SIG-M5 treated with dmso at 0.1 percent for 504 hours (cell line): Measurements from ENCODE around the gene SLC35B1.

Source experiments
- DNase-seq: peaks from one replicate; lab custom pipeline; 2025; ENCODE audit not compliant: unreplicated experiment; lab: John Stamatoyannopoulos, UW

SLC35B1 gene, protein sequence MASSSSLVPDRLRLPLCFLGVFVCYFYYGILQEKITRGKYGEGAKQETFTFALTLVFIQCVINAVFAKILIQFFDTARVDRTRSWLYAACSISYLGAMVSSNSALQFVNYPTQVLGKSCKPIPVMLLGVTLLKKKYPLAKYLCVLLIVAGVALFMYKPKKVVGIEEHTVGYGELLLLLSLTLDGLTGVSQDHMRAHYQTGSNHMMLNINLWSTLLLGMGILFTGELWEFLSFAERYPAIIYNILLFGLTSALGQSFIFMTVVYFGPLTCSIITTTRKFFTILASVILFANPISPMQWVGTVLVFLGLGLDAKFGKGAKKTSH

DNA sequence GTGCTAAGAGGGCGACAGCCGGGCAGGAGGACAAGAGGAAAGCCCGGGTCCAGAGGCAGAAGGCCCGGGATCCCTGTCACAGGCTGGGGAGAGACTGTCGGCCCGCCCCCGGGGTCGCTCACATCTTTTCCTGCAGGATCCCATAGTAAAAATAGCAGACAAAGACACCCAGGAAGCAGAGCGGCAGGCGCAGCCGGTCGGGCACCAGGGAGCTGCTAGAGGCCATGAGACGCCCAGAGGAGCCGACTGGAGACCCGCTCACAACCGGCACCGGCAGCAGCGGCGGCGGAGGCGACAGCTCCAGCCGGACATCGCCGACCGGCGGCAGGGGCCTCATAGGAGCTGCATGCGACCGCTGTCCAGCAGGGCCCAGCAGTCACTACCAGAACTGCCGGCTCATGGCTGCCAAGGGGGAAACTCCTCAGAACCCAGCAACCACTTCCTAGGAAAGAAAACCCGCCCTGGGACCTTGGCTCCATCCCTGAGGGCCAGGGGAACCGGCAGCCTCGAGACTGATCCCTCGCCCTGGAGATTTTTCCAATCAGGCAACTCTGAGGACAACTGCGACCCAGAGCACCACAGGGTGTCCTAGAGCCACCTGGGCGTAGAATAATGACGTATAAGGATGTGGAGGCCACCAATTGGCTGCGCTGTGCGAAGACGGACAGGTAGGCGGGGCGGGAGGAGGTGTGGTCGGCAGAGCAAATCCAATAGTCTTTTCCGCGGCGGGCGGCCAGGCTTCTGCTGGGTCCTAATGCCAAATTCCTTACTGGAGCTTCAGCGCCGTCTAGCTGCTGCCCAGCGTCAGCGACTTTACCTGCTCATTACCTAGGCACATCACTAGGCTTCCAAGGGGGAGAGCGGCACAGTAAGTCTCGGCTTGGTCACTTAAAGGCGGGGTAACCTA, at the start of gene SLC35B1:
Gene SLC35B1, minus strand, starts transcription at position 357 of the 907 bp plus-strand sequence. Its CDS starts 131 bp downstream, at position 226.
- peak; percentile 100 for DNase-seq

DNA sequence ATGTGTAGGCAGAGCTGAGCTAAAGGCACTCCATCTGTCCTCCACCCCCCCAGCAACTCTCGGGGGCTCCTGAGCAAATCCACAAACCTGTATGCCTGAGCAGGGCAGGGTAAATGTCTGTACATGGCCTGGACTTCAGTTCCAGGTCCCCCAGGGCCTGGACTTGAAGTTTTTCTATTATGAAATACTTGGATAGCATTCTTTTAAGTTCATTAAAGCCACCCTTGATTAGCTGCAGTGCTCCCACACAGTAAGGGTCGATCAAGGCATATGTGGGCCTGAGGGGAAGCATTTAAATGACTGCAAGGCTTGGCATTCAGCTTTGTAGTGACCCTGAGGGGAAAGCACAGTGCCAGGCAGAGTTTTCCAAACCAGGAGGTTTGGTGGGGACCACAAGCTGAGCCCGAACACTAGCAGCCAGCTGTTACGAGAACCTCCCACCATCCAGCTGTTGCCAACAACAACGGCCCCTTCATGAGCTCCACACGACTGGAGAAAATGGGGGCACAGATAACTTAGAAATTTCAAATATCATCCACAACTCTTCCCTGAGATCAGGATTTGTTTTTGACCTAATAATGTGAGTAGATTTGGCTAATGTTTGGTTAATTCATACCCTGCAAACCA, 49.5 kb upstream of the SLC35B1 start:
- no peak for DNase-seq

DNA sequence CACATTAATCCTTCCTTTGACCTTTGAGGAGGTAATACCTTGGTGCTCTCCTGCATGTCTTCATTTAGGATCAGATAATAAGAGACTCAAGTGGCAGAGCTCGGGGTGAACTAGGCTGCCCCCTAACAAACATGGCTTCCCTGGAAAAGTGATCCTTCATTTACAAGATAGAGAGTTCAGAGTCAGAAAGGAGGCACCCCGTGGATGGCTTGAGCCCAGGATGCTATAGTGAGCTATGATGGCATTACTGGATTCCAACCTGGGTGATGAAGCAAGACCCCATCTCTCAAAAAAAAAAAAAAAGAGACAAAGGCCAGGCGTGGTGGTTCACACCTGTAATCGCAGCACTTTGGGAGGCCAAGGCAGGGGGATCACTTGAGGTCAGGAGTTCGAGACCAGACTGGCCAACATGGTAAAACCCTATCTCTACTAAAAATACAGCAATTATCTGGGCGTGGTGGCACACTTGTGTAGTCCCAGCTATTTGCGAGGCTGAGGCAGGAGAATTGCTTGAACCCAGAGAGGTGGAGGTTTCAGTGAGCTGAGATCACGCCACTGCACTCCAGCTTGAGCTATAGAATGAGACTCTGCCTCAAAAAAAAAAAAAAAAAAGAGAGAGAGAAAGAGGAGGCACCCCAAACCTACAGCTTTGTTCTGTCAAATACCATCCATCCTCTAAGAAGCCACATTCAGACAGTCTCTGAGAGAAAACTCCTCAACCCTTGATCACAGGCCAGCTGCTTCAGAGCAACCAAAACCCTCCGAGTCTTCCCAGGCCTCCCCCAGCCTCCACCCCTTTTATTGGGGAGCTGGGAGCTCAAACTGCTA, 48.8 kb upstream of the SLC35B1 start:
- no peak for DNase-seq

- DNase-seq = no peak
Observed at GRCh38 chr17:49755663-49756283, 48.0 kb upstream of the SLC35B1 start.

DNA sequence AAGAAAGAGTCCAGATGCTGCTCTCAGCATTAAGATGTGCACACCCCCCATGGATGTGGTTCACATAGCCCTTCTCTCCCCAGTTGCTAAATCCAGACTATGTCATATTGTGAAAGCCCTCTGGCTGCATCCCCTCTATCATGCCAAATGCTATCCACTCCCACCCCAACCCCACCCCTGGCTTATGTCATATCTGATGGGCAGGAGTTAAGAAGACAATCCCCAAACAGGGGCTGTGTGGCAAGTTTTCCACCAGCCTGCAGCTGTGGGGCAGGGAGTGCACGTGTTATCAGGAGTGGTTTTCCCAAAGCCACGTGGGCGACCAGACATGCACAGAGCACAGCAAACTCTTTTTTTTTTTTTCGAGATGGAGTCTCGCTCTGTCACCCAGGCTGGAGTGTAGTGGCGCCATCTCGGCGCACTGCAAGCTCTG, 46.2 kb upstream of the SLC35B1 start:
- DNase-seq = peak; percentile 40

DNA sequence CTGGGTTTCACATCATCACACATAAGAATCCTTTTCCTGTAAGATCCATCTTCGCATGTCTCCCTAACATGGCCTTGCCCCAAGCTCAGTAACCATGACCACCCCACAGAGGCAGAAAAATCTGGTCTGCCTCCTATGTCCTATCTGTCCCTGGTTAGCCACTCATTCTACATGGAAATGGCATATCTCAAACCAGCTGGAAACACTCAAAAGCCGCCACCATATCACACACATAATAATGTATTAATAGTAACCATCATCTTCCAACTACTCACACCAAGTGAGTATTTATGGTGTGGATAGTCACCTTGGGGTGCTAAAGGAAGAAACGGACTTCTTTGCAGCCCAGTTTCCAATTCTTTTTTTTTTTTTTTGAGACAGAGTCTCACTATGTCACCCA, 44.7 kb upstream of the SLC35B1 start:
- DNase-seq = no peak

DNA sequence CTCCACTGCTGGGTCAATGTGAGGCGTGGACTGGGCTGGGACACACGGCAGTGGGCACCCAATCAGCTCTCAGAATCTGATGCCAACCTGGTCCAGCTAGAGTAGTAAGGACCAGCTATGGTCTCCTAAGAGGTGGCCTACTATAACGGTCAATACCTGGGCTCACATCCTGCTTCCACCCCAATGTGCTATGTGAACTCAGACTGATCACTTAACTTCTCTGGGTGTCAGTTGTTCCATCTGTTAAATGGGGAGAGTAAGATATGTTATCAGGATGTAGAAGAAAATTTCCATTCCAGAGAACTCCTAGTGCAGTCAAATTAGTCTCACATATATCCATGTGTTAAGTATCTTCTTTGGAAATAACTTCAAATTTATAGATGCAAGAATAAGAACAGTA, 42.0 kb upstream of the SLC35B1 start:
- DNase-seq = no peak

DNA sequence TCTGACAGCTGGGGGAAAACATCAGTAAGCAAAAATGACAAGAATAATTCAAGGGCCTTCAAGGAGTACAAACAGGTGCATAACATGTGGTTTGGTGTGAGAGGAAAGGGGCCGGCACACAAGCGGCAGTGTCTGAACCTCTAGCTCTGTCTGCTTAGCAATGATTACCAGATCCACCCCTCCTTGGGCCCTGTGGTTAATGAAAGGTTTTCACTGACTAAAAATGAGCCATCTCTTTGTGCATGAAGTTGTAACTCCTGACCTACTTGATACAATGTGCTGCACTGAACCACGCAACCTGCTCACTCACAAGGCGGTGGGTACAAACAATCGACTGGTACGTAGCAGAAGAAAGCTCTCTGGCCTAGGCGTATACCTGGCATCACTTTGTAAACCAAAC, 41.0 kb upstream of the SLC35B1 start:
- no peak for DNase-seq

DNA sequence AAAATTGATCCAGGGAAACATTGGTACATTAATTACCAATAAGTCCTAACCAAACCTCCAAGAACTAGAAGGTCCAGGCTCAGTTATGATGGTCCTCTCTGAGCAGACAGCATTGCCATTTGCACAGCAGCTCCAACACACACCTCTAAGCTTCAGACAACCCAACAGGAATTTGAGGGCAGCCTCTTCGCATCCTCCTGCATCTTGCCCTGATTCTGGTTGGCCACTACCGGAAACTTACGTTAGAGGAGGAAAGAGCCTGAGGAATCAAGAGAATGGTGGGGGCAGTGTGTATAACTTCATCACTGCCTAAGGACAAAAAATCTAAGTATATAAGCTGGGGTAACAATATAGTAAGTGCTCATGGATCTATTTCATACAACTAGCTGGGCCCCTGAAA, 40.5 kb upstream of the SLC35B1 start:
- no peak for DNase-seq

DNA sequence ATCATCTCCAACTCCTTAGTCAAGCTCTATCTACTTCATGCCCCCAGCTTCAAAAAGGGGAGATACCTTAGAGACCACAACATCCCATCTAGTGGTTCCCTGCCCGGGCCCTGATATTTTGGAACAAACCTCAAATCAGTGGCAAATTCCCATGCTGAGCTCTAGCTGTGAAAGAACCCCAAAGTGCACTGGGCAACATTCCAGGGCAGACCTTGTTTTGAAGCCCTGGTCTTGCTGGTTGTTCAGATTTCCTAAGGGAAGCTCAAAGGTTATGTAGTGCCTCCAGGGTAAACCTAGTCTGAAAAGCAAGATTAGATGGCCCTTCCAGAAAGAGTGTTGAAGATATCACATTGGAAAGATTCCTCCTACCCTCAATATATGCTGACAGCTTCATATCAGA, 39.9 kb upstream of the SLC35B1 start:
- no peak for DNase-seq

- DNase-seq = no peak
Observed at GRCh38 chr17:49746791-49747490, 39.2 kb upstream of the SLC35B1 start.

GRCh38 chr17:49745175-49746139, 37.7 kb upstream of the SLC35B1 start:
- no peak for DNase-seq

DNA sequence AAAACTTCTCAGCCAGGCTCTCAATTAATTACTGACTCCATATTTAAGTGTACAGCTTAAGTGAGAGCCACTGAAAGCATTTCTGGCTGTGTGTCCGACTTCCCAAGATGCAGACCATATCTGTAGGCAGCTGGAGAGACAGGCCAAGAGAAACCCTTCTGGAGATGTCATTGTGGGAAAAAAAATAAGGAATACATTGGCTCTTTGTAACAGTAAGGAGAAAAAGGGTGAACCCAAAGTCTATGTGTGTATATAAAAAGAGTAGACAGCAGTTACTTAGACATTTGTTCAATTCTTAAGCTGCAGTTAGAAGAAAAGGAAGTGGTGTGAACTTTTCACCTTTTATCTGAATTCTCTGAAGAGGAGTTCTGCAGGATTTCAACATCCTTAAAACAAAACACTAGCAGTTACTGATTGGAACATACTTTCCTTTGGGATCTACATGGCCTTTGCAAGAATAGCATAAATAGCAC, 34.4 kb upstream of the SLC35B1 start:
- peak; percentile 85 for DNase-seq

GRCh38 chr17:49741692-49742076, 33.9 kb upstream of the SLC35B1 start:
- DNase-seq = peak; percentile 69

DNA sequence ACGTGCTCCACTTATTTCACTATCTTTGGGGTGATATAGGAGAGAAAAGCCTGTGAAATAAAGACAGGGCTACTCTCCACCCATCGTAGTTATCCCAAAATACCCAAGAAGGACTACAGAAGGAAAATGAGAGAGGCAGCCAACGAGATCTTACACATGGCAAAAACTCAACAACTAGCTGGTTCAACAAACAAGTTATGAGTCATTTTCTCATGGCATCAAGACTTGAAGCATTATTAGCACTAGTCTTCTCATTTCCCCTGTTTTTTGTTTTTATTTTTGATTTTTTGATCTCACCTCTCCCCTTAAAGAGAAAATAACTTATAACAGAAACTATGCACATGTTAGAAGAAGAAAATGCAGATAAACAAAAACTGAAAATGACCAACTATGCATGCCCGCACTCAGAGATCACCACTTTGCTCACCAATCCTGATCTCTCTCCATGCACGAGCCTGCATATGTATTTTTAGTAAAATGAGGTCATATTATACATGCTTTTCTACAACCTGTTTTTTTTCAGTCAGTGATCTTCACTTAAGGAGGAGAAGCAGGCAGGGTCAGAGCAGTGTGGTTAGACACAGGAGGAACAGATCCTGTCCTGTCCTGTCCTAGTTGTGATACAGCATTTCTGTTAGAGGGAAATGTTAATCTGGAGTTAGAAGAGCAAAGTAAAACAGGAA, 33.4 kb upstream of the SLC35B1 start:
- peak; percentile 85 for DNase-seq

GRCh38 chr17:49739641-49740271, 32.0 kb upstream of the SLC35B1 start:
- peak; percentile 97 for DNase-seq

DNA sequence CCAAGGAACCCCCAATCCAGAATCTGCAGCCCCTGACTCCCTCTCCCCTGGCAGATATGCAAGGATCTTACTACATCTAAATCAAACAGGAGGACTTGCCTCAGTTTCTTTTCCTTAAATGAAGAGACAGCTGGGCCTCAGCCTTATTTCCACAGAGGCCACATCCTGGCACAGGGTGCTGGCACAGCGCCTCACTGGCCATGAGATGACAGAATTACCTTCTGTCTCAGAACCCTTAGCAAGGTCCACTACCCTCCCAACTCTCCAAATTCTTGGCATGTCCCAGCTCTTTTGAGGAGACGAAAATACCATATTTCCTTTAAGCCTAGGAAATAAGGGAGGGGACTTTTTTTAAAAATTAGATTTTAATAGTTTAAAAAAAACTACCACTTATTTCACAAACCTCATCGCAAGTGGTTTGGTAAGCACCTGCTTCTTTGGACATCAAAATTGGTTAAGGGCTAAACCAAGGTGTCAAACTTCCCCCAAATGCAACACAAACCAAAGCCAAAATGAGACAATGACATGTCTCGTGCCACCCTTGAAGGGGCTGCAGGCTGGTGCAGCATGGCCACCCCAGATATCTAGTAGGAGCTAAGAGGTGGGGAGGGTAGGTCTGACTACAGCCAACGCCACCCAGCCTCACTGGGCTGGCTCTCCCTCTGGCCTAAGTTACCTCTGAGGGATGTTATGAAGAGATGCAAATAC, 30.8 kb upstream of the SLC35B1 start:
- no peak for DNase-seq
